Measurements from ENCODE around the gene HSPB2. TPM values are rescaled to one million over a fixed set of nuclear protein-coding genes. Genes with fewer than 3 reads are reported as not detected.
"Not testable (repeated sequence)": the region's sequence is repeated elsewhere in the genome, so short reads cannot be mapped to it uniquely, and the experiment has no call there.

Gene HSPB2
- total RNA-seq, 1 donor from 2014 or later: 0.31 TPM

DNA sequence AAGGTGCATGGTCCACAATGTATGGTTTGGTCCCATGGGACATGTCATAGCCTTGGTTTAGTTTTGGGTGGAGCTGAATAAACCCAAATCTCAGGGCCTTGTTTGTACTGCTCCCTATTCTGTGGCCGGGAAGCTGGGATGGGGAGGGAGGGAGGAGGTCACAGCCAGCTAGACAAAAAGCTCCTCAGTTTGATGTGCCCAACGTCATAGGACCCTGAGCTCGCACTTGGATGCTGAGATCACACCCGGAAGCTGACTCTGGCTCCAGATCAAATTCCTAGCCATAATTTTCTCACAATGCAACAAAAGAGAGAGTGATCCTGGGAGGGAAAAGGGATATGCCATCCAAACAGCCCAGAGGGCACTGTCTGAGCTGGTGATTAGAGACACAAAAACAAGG lies 1.5 kb downstream of the HSPB2 start:
- DNase-seq: peak; percentile 77

DNA sequence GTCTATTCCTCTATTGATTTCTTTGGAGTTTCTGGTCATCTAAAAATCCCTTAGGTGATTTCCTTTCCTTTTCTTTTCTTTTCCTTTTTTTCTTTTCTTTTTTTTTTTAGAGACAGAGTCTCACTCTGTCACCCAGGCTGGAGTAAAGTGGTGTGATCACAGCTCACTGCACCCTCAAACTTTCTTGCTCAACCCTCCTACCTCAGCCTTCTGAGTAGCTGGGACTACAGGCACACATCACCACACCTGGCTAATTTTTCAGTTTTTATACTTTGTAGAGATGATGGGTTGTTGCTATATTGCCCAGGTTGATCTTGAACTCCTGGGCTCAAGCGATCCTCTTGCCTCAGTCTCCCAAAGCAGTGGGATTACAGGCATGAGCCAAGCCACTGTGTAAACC lies 4.2 kb downstream of the HSPB2 start:
- no peak for DNase-seq

GRCh38 chr11:111917312-111917711 lies 4.8 kb downstream of the HSPB2 start:
- DNase-seq: no peak

GRCh38 chr11:111917788-111918187 lies 5.3 kb downstream of the HSPB2 start:
- DNase-seq: no peak

- DNase-seq: no peak
Measured at GRCh38 chr11:111918390-111919256, 6.1 kb downstream of the HSPB2 start, which contains the start of gene C11orf52. TSS of gene C11orf52 (plus strand) at chr11:111918913. CDS start at chr11:111918973, 60 bp downstream.

DNA sequence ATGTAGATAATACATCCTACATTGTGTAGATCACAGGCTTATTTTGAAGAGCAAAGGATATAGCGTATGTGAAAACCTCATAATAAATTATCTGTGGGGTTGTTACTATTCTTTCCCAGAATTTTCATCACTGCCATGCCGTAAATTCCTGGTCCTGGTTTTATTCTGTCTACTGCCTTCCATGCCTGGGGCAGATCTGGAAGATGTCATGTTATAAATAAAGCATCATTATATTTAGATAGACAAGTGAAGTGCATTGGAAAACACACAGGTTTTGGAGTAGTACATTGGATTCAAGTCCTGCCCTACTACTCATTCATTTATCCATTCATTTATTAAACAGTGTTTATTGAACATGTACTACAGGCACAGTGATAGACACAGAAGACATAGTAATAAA lies 8.4 kb downstream of the HSPB2 start:
- DNase-seq: no peak

GRCh38 chr11:111921541-111922230 lies 9.2 kb downstream of the HSPB2 start:
- DNase-seq: no peak

DNA sequence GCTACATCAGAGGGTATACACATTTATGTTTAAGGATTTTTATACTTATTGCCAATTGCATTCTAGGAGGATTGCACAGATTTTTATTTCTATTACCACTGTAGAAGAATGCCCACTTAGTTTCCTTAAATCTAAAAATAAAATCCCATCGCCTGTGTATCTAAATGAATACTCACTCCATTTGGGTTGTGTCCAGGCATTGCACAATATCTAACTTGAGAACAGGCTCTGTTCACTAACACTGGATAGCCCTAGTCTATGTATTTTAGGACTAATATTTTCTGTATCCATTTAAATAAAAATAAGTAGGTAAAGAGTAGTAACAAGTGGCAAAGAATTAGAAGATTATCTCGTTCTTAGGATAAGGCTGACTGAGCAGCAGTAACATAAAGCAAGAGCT lies 10.3 kb downstream of the HSPB2 start:
- DNase-seq: no peak

GRCh38 chr11:111923351-111923788 lies 10.8 kb downstream of the HSPB2 start:
- DNase-seq: no peak

GRCh38 chr11:111923951-111924350 lies 11.4 kb downstream of the HSPB2 start:
- DNase-seq: no peak

GRCh38 chr11:111925953-111926352 lies 13.4 kb downstream of the HSPB2 start:
- DNase-seq: no peak

GRCh38 chr11:111926505-111927391 lies 14.2 kb downstream of the HSPB2 start:
- peak; percentile 100 for DNase-seq

- DNase-seq: no peak
Measured at GRCh38 chr11:111930472-111930871, 17.9 kb downstream of the HSPB2 start.

DNA sequence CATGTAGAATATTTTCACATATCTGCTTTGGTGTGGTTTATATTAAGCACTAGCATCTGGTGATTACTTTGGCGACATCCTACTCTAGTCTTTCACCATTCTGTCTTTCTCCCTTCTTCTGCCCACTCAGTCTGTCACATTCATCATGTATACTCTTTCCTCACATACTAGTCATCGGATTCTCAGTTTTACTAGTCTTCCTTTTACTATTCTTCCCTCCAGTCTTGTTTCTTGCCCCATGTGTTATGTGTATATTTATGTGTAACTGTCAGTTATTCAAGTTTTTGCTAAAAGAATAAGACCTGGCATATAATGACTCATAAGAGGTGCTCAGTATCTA lies 20.0 kb downstream of the HSPB2 start:
- DNase-seq: no peak

GRCh38 chr11:111933176-111933575 lies 20.6 kb downstream of the HSPB2 start:
- DNase-seq: not testable (repeated sequence)

GRCh38 chr11:111933872-111934271 lies 21.3 kb downstream of the HSPB2 start:
- DNase-seq: no peak

DNA sequence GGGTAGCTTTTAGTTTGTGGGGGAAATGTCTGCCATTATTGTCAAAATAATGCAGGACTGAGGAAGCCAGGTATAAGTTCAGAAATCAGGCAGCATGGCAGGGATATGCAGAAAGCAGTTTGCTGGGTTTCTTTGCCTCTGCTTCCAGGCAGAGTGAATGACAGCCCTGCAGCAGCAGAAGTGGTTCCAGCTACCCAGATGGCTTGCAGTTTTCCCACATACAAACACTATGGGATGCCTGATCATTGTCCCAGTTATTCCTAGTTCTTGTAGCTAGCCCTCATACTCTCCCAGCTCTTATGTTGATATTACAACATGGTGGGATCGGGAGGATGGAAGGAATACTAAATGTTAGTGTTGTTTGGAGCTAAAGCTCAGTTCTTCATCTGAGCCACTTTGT lies 21.8 kb downstream of the HSPB2 start:
- DNase-seq: no peak

DNA sequence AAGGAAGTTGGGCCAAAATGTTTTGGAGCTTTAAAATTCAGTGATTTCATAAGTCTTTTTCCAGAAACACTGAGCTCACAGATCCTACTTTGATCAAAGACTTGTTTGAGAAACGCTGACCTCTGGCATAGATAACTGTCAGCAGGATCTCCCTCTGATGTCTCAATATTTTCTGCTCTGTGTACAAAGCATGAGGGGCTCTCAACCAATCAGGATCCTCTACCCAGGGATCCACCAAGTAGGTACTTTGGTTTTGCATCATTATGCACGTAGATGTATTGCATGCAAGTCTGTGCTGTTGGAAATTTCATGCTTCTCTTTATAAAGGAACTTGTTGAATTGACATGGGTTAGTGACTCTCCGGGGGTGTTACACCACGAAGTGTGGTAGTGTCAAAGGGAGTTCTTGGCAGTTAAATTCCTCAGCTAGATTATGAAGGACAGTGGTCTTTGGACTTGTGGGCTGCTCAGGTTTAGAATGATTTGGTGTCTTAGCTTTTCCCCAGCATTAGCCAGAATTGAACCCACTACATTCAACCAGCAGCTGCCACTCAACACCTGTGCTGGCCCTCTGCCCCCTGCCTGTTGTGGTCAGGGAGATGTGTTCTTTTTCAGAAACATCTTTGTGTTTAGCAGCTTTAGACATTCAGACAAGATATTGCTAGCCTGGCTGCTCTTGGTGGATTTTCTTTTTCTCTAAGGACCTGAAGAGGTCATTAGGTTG lies 22.9 kb downstream of the HSPB2 start:
- no peak for DNase-seq

GRCh38 chr11:111936040-111936540 lies 23.6 kb downstream of the HSPB2 start:
- DNase-seq: no peak

- no peak for DNase-seq
Measured at GRCh38 chr11:111937461-111937769, 24.9 kb downstream of the HSPB2 start.

DNA sequence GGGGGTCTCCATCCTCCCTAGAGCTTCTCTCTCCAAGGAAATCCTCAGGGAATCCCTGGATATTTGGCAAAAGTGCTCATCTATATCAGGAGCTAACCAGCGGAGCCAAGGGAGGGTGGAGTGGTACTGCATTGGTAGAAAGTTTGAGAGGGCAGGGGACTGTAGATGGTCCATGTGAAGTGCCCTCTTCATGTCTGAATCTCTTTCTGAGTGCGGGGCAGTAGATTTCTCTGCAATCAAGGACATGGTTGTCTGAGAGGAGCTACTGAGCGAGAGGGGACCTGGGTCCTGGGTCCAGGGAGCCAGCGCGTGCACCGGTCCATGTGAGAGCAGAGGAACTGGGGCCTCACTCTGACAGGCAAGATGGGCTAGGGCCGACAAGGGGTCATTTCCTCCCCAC lies 25.3 kb downstream of the HSPB2 start:
- DNase-seq: no peak

DNA sequence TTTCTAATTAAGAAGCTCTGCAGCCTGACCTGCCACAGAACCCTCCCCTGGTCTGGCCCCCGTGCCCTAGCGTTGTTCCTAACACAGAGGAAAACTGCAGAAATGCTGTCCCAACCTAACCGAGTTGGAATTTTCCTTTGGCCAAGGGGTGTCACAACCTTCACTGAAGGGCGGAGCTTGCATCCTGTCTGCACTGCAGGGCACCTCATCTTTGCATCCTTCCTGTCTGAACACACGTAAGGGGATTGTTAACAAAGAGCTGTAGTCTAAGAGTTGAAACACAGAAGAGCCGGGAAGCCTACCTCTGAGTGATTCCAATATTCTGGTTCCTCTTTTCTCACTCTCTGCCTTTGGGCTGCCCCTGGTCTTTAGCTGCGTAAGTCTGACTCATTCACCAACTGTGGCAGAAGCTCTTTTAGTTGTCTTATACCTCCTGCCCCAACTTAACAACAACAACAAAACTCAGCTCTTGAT lies 26.2 kb downstream of the HSPB2 start:
- no peak for DNase-seq
